Neutrophil (primary cell): ENCODE measurements around the gene TP53BP2.
"Not testable (repeated sequence)": the region's sequence is repeated elsewhere in the genome, so short reads cannot be mapped to it uniquely, and the experiment has no call there.

ENCODE experiments used
- H3K27ac ChIP-seq: fragments of 200-600 bp; sonication (generic); 2 replicates; pipeline ENCODE4 v1.5.1; 2016; ENCODE audit warnings: mild to moderate bottlenecking, moderate library complexity
- H3K27me3 ChIP-seq: fragments of 200-600 bp; sonication (generic); 2 replicates; pipeline ENCODE4 v1.6.0; 2016; ENCODE audit warnings: mild to moderate bottlenecking
- H3K36me3 ChIP-seq: fragments of 200-600 bp; sonication (generic); 2 replicates; pipeline ENCODE4 v1.5.1; 2017
- H3K4me1 ChIP-seq, 2 experiments: fragments of 200-600 bp in 1 of 2; sonication (generic) in 1 of 2; 1 replicate in 1 of 2; 2 replicates in 1 of 2; pipeline versions ENCODE4 v1.5.1 to v1.6.1; 2013 to 2016; ENCODE audit warnings: low read depth in 1 of 2, low read length in 1 of 2, mild to moderate bottlenecking in 1 of 2, moderate library complexity in 1 of 2; ENCODE audit not compliant: control insufficient read depth in 1 of 2, insufficient read depth in 1 of 2
- H3K4me3 ChIP-seq, 2 experiments: fragments of 200-600 bp in 1 of 2; sonication (generic) in 1 of 2; 1 replicate in 1 of 2; 2 replicates in 1 of 2; pipeline ENCODE4 v1.5.1; 2013 to 2016; ENCODE audit warnings: low read depth in 1 of 2, low read length in 1 of 2, mild to moderate bottlenecking in 1 of 2, moderate library complexity in 1 of 2
- H3K9me3 ChIP-seq: fragments of 200-600 bp; sonication (generic); 2 replicates; pipeline ENCODE4 v1.5.1; 2016
- CTCF ChIP-seq: fragments of 200-600 bp; sonication (generic); IDR thresholded peaks from 2 replicates; pipeline ENCODE4 v1.5.1; 2016; ENCODE audit warnings: antibody characterized with exemption

TP53BP2 gene

GRCh38 chr1:223741861-223742260, 103.9 kb downstream of the TP53BP2 start:
- Histone ChIP-seq H3K9me3 (no peaks in the 10 kb centered on the region), H3K4me1 (no peaks in the 10 kb centered on the region), H3K27ac (no peak overlapping the region), H3K27me3 (no peaks in the 10 kb centered on the region), H3K36me3 (no peaks in the 10 kb centered on the region), H3K4me3 (no peak overlapping the region)
- TF ChIP-seq CTCF = no peak

DNA sequence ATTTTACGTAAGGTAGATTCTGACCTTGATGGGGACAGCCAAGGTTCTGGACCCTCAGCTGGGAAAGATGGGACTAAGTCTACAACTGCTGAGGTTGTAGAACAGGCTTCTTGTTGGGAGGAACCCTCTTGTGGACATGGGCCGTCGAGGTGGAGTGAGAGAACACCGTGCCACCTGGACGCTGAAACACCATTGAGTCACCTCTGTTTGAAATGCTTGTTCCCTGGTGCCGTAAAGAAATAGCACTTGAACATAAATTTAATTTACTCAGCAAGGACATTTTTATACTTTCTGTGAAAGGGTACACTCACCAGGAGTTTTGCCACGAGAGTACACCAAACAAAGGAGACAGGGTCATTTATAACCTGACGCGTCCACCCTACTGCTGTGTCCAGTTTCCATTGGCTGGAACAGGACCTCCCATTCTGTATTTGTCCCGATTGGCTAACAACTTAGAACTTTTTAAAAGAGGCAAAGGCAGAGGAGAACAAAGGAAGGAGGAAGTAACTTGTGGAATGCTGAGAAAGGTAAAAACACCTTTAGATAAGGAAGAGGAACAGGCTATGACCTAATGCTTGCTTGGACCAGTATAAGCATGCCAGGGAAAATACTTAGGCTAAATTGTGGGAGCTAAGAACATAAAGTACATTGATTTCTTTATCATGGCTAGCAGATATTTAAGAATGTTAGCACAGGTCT, 105.6 kb downstream of the TP53BP2 start:
- H3K36me3 ChIP-seq, H3K27ac ChIP-seq, H3K4me3 ChIP-seq, H3K4me1 ChIP-seq, H3K9me3 ChIP-seq, H3K27me3 ChIP-seq: not testable (repeated sequence)

GRCh38 chr1:223739366-223740037, 106.2 kb downstream of the TP53BP2 start:
- Histone ChIP-seq H3K36me3 (no peaks in the 10 kb centered on the region), H3K27ac (no peak overlapping the region), H3K27me3 (no peaks in the 10 kb centered on the region), H3K4me3 (no peak overlapping the region), H3K9me3 (no peaks in the 10 kb centered on the region), H3K4me1 (no peaks in the 10 kb centered on the region)
- no peak for TF ChIP-seq CTCF

GRCh38 chr1:223738465-223739365, 107.0 kb downstream of the TP53BP2 start:
- TF ChIP-seq CTCF = no peak
- no peaks in the 10 kb centered on the region for H3K36me3 ChIP-seq
- H3K27me3 ChIP-seq = no peaks in the 10 kb centered on the region
- H3K4me1 ChIP-seq = no peaks in the 10 kb centered on the region
- no peak overlapping the region for H3K27ac ChIP-seq
- no peaks in the 10 kb centered on the region for H3K9me3 ChIP-seq
- no peak overlapping the region for H3K4me3 ChIP-seq

DNA sequence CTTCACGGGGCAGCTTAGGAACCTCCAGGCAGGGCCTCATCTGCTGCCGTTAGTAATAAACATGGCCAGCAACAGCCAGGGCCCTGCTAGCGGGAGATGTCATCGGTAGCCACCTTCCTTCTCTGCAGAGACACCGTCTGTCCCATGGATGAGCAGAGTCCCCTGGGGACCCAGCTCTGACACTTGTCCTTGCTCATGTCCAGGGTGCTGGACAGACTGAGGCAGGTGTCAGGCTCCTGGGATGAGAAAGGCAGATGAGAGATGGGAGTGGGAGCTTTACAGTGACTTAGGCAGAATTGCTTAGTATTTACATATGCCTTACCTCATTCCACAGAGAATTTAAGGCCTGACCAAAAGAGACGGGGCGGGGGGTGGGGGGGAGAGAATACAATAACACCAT, 108.4 kb downstream of the TP53BP2 start:
- H3K27ac ChIP-seq = no peak overlapping the region
- H3K27me3 ChIP-seq = no peaks in the 10 kb centered on the region
- H3K36me3 ChIP-seq = no peaks in the 10 kb centered on the region
- no peaks in the 10 kb centered on the region for H3K4me1 ChIP-seq
- H3K4me3 ChIP-seq = no peak overlapping the region
- no peaks in the 10 kb centered on the region for H3K9me3 ChIP-seq
- TF ChIP-seq CTCF = no peak

DNA sequence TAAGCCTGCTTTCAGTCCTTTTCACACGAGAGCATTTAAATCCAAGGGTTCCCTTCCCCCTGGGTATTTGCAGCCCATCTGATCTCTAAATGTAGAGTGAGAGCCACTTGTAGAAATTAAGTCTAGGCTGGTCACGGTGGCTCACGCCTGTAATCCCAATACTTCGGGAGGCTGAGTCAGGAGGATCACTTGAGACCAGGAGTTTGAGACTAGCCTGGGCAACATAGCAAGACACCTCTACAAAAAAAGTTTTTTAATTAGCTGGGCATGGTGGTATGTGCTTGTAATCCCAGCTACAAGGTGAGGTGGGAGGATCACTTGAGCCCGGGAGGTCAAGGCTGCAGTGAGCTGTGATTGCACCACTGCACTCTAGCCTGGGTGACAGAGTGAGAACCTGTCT, 109.1 kb downstream of the TP53BP2 start:
- H3K4me1 ChIP-seq, H3K27ac ChIP-seq, H3K4me3 ChIP-seq, H3K27me3 ChIP-seq, H3K36me3 ChIP-seq, H3K9me3 ChIP-seq: not testable (repeated sequence)
